GM12874 (cell line): ENCODE measurements around the gene NTM.

Experiments
- TF ChIP-seq, protein P1 (sequence below): IDR thresholded peaks from 2 replicates; pipeline ENCODE4 v1.5.1; 2011; ENCODE audit warnings: low read depth, mild to moderate bottlenecking, control low read depth, low read length, moderate library complexity; ENCODE audit not compliant: insufficient read depth

Gene NTM

DNA sequence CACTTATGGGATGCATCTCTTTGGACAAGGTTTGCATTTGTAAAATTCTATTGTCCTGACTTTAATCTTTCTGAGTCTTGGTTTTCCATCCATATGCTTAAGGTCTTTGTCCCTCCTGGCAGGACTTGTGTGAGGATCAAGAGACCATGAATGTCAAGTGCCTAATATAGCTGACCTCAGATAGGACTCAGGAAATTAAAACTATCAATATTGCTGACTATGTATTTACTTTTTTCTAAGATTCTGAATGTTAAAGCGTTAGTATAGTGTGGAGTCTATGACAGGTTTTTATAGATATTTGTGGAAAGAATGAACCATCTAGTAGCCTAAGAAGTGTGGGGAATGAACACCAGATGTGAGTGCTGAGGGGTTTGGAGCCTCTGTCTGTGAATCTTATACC is 637.8 kb downstream of the NTM start:
- TF ChIP-seq, protein P1, sequence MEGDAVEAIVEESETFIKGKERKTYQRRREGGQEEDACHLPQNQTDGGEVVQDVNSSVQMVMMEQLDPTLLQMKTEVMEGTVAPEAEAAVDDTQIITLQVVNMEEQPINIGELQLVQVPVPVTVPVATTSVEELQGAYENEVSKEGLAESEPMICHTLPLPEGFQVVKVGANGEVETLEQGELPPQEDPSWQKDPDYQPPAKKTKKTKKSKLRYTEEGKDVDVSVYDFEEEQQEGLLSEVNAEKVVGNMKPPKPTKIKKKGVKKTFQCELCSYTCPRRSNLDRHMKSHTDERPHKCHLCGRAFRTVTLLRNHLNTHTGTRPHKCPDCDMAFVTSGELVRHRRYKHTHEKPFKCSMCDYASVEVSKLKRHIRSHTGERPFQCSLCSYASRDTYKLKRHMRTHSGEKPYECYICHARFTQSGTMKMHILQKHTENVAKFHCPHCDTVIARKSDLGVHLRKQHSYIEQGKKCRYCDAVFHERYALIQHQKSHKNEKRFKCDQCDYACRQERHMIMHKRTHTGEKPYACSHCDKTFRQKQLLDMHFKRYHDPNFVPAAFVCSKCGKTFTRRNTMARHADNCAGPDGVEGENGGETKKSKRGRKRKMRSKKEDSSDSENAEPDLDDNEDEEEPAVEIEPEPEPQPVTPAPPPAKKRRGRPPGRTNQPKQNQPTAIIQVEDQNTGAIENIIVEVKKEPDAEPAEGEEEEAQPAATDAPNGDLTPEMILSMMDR = no peak

- TF ChIP-seq, protein P1 = no peak
These were observed 638.5 kb downstream of the NTM start for GRCh38 chr11:132008872-132009271.

- TF ChIP-seq, protein P1 = no peak
These were observed 649.6 kb downstream of the NTM start for GRCh38 chr11:132020001-132020400.

- TF ChIP-seq, protein P1 = no peak
These were observed 651.9 kb downstream of the NTM start for GRCh38 chr11:132022285-132022684.

DNA sequence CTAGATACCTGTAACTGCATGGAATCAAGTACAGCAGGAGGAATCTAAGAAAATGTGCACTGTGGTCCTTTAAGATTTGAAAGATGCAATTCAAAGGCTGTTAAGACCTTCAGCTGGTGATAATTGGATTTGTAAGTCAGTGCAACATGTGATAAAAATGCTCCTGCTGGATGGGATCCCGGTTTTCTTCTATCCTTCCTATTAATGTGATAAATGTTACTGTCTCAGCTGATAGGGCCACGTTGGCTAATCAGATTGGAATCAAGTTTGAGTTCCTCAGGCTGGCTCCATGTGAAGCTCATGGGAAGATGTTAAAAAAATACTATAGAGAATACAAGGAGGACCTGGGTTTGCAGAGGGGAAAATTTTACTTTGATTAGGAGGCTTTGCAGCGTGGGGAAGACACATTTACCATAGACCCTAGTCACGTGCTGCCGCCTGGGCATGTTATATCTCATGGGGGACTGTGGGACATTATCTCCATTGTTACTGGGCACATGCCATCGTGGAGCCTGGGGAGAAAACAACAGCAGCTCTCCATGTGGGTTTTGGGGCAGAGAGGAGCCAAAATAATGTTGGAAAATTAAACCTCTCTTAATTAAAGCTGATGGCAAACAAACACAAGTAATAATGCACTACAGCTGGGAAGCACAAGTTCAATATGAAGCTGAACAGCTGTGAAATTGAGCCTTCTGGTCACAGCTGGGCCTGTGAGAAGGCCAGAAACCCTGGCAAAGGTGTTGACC is 652.5 kb downstream of the NTM start:
- TF ChIP-seq, protein P1 = no peak

GRCh38 chr11:132024587-132025295 is 654.3 kb downstream of the NTM start:
- TF ChIP-seq, protein P1 = no peak

- TF ChIP-seq, protein P1 = no peak
These were observed 656.3 kb downstream of the NTM start for GRCh38 chr11:132026746-132027145.
